ENCODE results near the gene SLC26A8. TPM values are rescaled to one million over a fixed set of nuclear protein-coding genes. Genes with fewer than 3 reads are reported as not detected.

The SLC26A8 gene
- total and polyA plus RNA-seq, 9 donors = 0.07 to 0.17 (median 0.10) TPM; not detected in 4

DNA sequence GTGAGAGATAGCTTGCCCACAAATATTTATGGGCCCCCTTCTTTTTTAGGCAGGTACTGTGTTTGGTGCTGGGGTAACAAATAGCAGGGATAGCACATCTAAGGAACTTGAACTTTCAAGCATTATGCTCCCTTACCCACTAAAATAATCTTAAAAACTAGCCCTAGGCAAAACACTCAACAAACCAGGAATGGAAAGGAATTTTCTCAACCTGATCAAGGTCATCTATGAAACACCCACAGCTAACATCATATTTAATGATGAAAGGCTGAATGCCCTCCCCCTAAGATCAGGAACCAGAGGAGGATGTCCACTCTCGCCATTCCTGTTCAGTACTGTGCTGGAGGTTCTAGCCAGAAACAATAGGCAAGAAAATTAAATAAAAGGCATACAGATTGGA is 94.8 kb downstream of the SLC26A8 start:
- Histone ChIP-seq H3K9me3 (no peaks in the 10 kb centered on the region), H3K4me1 (ENCODE audit: insufficient read depth) (no peaks in the 10 kb centered on the region), H3K36me3 (no peaks in the 10 kb centered on the region), H3K27me3 (no peaks in the 10 kb centered on the region), H3K27ac (no peak overlapping the region), H3K4me3 (no peak overlapping the region)
- DNase-seq = no peak
- intact Hi-C loops (cut with DNase I) = no loop called here
- TF ChIP-seq POLR2A (IDR thresholded peaks at IDR 0.05) (no peak), CTCF (IDR thresholded peaks at IDR 0.05) (no peak), EP300 (IDR thresholded peaks at IDR 0.05) (no peak)
- 70 to 87% (median 74%) methylated on average over 1 of the region's 1 CpG for whole genome bisulfite sequencing, 3 donors

DNA sequence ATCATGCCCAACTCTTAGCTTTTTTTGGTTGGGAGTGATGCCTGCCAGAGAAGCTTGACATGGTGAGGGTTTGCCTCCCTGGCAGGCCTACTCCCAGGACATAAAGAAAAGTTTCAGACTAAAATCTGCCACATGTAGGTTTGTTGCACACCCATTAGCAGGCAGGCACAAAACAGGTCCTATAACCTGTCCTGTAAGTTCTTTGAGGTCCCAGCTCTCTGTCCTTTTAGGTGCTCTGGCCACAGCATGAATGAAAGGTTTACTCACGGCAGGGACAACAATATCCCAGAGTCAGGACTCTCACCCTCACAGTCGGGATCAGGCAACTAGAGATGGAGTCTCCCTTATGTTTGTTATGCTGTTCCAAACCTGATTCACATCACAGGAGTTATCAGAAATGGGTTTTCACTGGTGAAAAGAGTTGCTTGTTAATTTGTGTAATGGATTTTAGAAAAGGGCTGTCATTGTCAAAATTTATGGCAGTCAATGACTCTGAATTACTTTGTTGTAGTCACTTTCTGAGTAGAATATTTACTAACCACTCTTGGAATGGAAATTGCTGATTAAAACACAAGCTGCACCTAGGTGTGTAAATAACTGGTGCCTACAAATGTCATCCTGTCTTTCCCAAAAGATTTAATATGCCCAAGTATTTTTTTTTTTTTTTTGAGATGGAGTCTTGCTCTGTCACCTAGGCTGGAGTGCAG is 97.8 kb downstream of the SLC26A8 start:
- H3K36me3 ChIP-seq = no peaks in the 10 kb centered on the region
- no peak overlapping the region for H3K27ac ChIP-seq
- no peak for TF ChIP-seq CTCF (IDR thresholded peaks at IDR 0.05)
- TF ChIP-seq EP300 (IDR thresholded peaks at IDR 0.05) = no peak
- no peak for TF ChIP-seq POLR2A (IDR thresholded peaks at IDR 0.05)
- H3K4me1 ChIP-seq (ENCODE audit: insufficient read depth) = no peaks in the 10 kb centered on the region
- H3K27me3 ChIP-seq = no peaks in the 10 kb centered on the region
- no peak for DNase-seq
- H3K9me3 ChIP-seq = no peaks in the 10 kb centered on the region
- 75 to 78% (median 75%) methylated on average over 2 of the region's 2 CpGs for WGBS, 3 donors
- H3K4me3 ChIP-seq = no peak overlapping the region
- intact Hi-C loops (cut with DNase I) = no loop called here

DNA sequence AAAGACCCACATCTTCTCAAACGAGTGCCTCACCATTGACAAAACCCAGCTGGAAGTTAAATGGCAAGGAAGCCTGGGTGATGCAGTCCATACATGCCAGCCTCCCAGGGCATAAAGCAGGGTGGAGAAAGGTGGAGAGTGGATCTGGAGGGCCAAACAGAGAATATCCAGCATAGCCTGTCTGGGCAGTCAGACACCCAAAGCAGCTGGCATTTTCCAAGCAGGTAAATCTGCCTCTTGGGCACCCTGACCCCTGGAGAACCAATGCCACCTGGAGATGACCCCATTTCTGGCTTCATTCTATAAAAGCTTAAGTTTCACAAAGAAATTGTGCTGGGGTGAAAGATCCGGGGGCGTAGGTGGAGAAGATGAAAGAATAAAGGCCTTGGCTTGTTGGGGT is 98.5 kb downstream of the SLC26A8 start:
- no peak for TF ChIP-seq POLR2A (IDR thresholded peaks at IDR 0.05)
- TF ChIP-seq CTCF (IDR thresholded peaks at IDR 0.05) = no peak
- no peak for TF ChIP-seq EP300 (IDR thresholded peaks at IDR 0.05)
- Histone ChIP-seq H3K36me3 (no peaks in the 10 kb centered on the region), H3K9me3 (no peaks in the 10 kb centered on the region), H3K27me3 (no peaks in the 10 kb centered on the region), H3K27ac (no peak overlapping the region), H3K4me3 (no peak overlapping the region), H3K4me1 (ENCODE audit: insufficient read depth) (no peaks in the 10 kb centered on the region)
- no peak for DNase-seq
- WGBS, 3 donors = 77 to 79% (median 77%) methylated on average over 3 of the region's 3 CpGs
- intact Hi-C loops (cut with DNase I) = no loop called here

DNA sequence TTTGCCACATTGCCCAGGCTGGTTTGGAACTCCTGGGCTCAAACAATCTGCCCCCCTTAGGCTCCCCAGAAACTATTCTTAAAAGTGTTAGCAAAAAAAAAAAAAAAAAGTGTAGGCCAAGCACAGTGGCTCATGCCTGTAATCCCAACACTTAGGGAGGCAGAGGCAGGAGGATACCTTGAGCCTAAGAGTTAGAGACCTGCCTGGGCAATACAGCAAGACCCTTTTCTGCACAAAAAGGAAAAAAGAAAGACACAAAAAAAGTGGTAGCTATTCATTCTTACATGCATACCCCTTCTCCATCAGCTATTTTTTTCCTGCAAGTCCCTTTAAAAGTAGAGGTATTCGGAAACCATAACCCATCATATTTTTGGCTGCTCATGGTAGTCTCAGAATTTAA is 100.3 kb downstream of the SLC26A8 start:
- 92 to 98% (median 95%) methylated on average over 1 of the region's 1 CpG for WGBS, 3 donors
- Histone ChIP-seq H3K36me3 (no peaks in the 10 kb centered on the region), H3K4me1 (ENCODE audit: insufficient read depth) (peaks cover 3% of the 10 kb centered on the region), H3K9me3 (no peaks in the 10 kb centered on the region), H3K4me3 (no peak overlapping the region), H3K27me3 (no peaks in the 10 kb centered on the region), H3K27ac (no peak overlapping the region)
- DNase-seq = no peak
- intact Hi-C loops (cut with DNase I) = no loop called here
- TF ChIP-seq CTCF (IDR thresholded peaks at IDR 0.05) = no peak
- TF ChIP-seq POLR2A (IDR thresholded peaks at IDR 0.05) = no peak
- no peak for TF ChIP-seq EP300 (IDR thresholded peaks at IDR 0.05)
